Measurements from ENCODE around the gene MRPL23.

DNA sequence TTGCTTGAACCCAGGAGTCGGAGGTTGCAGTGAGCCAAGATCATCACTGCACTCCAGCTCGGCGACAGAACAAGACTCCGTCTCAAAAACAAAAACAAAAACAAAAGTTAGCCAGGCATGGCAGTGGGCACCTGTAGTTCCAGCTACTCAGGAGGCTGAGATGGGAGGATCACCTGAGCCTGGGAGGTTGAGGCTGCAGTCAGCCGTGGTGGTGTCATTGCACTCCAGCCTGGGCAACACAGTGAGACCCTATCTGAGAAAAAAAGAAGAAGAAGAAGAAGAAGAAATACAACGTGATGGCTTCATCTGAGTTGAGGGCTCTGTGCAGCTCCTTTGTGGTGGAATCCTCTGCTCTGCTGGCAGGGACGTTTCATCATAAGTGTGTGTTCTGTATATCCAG is 37.6 kb upstream of the MRPL23 start:
- TF ChIP-seq, protein P1, sequence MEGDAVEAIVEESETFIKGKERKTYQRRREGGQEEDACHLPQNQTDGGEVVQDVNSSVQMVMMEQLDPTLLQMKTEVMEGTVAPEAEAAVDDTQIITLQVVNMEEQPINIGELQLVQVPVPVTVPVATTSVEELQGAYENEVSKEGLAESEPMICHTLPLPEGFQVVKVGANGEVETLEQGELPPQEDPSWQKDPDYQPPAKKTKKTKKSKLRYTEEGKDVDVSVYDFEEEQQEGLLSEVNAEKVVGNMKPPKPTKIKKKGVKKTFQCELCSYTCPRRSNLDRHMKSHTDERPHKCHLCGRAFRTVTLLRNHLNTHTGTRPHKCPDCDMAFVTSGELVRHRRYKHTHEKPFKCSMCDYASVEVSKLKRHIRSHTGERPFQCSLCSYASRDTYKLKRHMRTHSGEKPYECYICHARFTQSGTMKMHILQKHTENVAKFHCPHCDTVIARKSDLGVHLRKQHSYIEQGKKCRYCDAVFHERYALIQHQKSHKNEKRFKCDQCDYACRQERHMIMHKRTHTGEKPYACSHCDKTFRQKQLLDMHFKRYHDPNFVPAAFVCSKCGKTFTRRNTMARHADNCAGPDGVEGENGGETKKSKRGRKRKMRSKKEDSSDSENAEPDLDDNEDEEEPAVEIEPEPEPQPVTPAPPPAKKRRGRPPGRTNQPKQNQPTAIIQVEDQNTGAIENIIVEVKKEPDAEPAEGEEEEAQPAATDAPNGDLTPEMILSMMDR (conservative IDR thresholded peaks at IDR 0.05 in 1 of 2, IDR thresholded peaks at IDR 0.05 in 1 of 2; ENCODE audit: low read depth in 1 of 2, low read length in 2 of 2) = no peak
- TF ChIP-seq EZH2 (IDR thresholded peaks at IDR 0.05; ENCODE audit: low read length, missing control alignments) = no peak
